Fibroblast of pulmonary artery (primary cell): ENCODE results near the gene NKIRAS1.
A peak's percentile ranks its signal among the peaks of the same experiment; 100 is the strongest.

ENCODE experiments used
- DNase-seq: peaks from one replicate; pipeline ENCODE4 v3.0.0-alpha.2; 2010; ENCODE audit warnings: low read depth
- H3K4me3 ChIP-seq: replicated peaks from 2 replicates; pipeline ENCODE4 v1.5.1; 2011; ENCODE audit warnings: low read depth, mild to moderate bottlenecking, control low read depth, low read length, moderate library complexity
- CTCF ChIP-seq: IDR thresholded peaks from 2 replicates; pipeline ENCODE4 v1.5.1; 2011; ENCODE audit warnings: mild to moderate bottlenecking, control low read depth, low read length, inconsistent platforms; ENCODE audit errors: missing control alignments

Gene NKIRAS1

GRCh38 chr3:23948761-23949160, 32.0 kb upstream of the NKIRAS1 start:
- H3K4me3 ChIP-seq: no peak overlapping the region
- no peak for TF ChIP-seq CTCF
- no peak for DNase-seq

- peak overlapping the region; percentile 71 for H3K4me3 ChIP-seq
- peak; percentile 96 for DNase-seq
- no peak for TF ChIP-seq CTCF
These were observed 29.3 kb upstream of the NKIRAS1 start for GRCh38 chr3:23945913-23946687.

- H3K4me3 ChIP-seq: peak overlapping the region; percentile 75
- no peak for DNase-seq
- no peak for TF ChIP-seq CTCF
These were observed 28.8 kb upstream of the NKIRAS1 start for GRCh38 chr3:23945663-23945912.

DNA sequence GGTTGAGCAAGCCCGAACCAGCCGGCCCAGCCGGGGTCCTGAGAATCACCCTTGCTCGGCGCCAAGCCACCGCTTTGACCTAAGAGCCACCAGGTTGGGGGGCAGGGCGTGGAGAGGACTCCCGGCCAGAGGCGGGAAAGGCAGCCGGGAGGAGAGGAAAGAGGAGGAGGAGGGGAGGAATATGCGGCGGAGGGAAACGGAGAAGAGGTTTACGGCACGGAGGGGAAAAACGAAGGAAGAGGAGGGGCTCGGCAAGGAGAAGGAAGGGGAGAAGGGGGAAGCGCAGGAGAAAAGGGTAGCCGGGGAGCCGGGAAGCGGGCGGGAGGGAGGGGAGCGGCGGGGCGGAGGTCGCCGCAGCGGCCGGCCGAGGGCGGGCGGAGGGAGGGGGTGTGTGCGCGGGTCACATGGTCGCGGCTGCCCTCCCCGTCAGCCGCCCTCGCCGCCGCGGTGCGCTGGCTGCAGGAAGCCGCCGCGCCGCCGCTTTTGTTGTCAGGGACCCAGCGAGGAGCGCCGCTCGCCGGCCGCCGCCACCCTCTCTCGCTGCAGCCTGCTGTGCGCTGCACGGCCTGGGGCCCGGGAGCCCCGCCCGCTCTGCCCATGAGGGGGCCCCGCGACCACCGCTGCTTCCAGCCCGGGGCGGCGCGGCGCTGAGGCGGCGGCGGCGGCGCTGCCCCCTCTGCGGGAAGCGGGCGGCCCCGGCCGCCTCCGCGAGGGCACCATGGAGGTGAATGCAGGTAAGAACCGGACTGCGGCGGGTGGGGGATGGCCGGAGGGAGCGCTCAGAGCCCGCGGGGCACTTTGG, 28.3 kb upstream of the NKIRAS1 start, which contains the start of gene NR1D2:
NR1D2 (plus strand) TSS at position 426 of the 802 bp plus-strand sequence; CDS start at position 719, 293 bp downstream.
- DNase-seq: peak; percentile 77

DNA sequence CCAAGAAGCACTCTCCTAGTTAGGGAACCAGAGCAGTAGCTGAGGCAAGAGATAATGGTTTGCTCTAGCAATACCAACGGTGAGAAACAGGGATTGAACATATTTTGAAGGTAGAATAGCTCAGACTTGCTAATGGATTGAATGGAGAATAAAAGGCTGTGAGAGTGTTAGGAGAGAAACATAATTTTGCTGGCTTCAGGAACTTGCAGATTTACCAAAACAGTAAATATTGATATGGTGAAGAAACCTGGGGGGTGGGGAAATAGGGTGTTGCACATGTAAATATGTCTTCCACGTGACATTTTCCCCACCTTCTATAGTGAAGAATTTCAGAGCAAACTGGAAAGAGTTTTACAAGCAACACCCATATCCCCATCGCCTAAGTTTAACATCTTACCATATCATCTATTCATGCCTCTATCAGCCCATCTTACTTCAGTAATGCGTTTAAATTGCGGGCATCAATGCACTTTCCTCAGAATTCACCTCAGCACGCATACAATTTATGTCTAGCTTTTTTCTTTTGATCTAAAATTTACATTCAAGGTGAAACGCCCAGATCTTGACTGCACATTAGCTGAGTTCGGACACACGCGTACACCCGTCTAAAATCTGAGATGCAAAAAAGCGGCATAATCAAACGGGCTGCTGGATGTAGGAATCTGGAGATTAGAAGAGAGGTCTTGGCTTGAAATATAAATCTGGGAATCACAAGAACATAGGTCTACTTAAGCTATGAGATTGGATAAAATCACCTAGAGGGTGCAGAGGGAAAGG, 27.4 kb upstream of the NKIRAS1 start:
- peak overlapping the region; percentile 75 for H3K4me3 ChIP-seq
- DNase-seq: no peak
- no peak for TF ChIP-seq CTCF

More for the DNA sequence above, 28.3 kb upstream of the NKIRAS1 start, which contains the start of gene NR1D2:
- peak within 1 kb of the TSS; percentile 75 for H3K4me3 ChIP-seq
- no peak for TF ChIP-seq CTCF

DNA sequence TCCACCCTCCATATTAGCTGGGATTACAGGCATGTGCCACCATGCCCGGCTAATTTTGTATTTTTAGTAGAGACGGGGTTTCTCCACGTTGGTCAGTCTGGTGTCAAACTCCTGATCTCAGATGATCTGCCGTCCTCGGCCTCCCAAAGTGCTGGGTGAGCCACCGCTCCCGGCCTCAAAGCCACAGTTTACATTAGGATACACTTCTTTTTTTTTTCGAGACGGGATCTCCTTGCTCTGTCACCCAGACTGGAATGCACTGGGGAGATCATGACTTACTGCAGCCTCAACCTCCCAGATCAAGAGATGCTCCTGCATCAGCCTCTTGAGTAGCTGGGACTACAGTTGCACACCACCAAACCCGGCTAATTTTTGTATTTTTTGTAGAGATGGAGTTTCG, 25.8 kb upstream of the NKIRAS1 start:
- TF ChIP-seq CTCF: no peak
- DNase-seq: no peak
- no peak overlapping the region for H3K4me3 ChIP-seq
